K562 (cell line): ENCODE measurements around the gene LDLRAD3. TPM values are rescaled to one million over a fixed set of nuclear protein-coding genes. Genes with fewer than 3 reads are reported as not detected.

ENCODE experiments used
- ARHGAP35 ChIP-seq: fragments of 450-650 bp; IDR thresholded peaks from 2 replicates; pipeline ENCODE4 v1.6.1; 2018; ENCODE audit not compliant: partially characterized antibody
- ATF7 ChIP-seq: fragments of 450-650 bp; IDR thresholded peaks from 2 replicates; pipeline ENCODE4 v1.7.1; 2014; ENCODE audit warnings: mild to moderate bottlenecking, moderate library complexity
- COPS2 ChIP-seq: fragments of 450-650 bp; conservative IDR thresholded peaks from 2 replicates; pipeline ENCODE4 v1.6.1; 2016; ENCODE audit warnings: mild to moderate bottlenecking, moderate library complexity
- DMBX1 ChIP-seq: fragments of 250-450 bp; sonication (Bioruptor Pico); IDR thresholded peaks from 2 replicates; pipeline ENCODE4 v1.8.0; 2022; ENCODE audit warnings: inconsistent platforms, mild to moderate bottlenecking, moderate library complexity, borderline replicate concordance
- ELK3 ChIP-seq: fragments of 450-650 bp; formaldehyde crosslinking; IDR thresholded peaks from 2 replicates; pipeline ENCODE4 v1.4.0; 2020; ENCODE audit warnings: mild to moderate bottlenecking
- EP400 ChIP-seq: fragments of 450-650 bp; IDR thresholded peaks from 2 replicates; pipeline ENCODE4 v1.6.1; 2017; ENCODE audit warnings: antibody characterized with exemption, mild to moderate bottlenecking, moderate library complexity
- NRF1 ChIP-seq, 2 experiments: fragments of 450-650 bp; IDR thresholded peaks in 1 of 2; conservative IDR thresholded peaks in 1 of 2; 2 replicates each; pipeline ENCODE4 v1.6.1; 2014; ENCODE audit warnings: mild to moderate bottlenecking in 2 of 2
- PBX2 ChIP-seq, 2 experiments: IDR thresholded peaks in 1 of 2; conservative IDR thresholded peaks in 1 of 2; 2 replicates each; pipeline ENCODE4 v1.6.1; 2016; ENCODE audit warnings: low read depth in 2 of 2, mild to moderate bottlenecking in 1 of 2, missing compliant biosample characterization in 1 of 2, missing genetic modification characterization in 1 of 2, moderate library complexity in 1 of 2
- TCF3 ChIP-seq: sonication (generic); formaldehyde crosslinking; IDR thresholded peaks from 2 replicates; pipeline ENCODE4 v1.4.0; 2020; ENCODE audit warnings: mild to moderate bottlenecking, missing genetic modification reagents
- TEAD2 ChIP-seq: fragments of 450-650 bp; IDR thresholded peaks from 2 replicates; pipeline ENCODE4 v1.6.1; 2016; ENCODE audit warnings: missing genetic modification characterization, control low read depth, missing compliant biosample characterization
- TFAM ChIP-seq: fragments of 250-450 bp; sonication (Bioruptor Pico); conservative IDR thresholded peaks from 2 replicates; pipeline ENCODE4 v1.5.0; 2021; ENCODE audit warnings: mild to moderate bottlenecking, moderate library complexity
- TGIF2 ChIP-seq: sonication (generic); formaldehyde crosslinking; IDR thresholded peaks from 2 replicates; pipeline ENCODE4 v1.8.1; 2022; ENCODE audit warnings: mild to moderate bottlenecking, missing genetic modification reagents, moderate library complexity
- TRIM24 ChIP-seq, 2 experiments: fragments of 450-650 bp; IDR thresholded peaks; 2 replicates each; pipeline ENCODE4 v1.6.1; 2016
- ZFX ChIP-seq: sonication (generic); formaldehyde crosslinking; IDR thresholded peaks from 2 replicates; pipeline ENCODE4 v1.8.0; 2022; ENCODE audit warnings: mild to moderate bottlenecking, missing genetic modification reagents, moderate library complexity
- ZNF589 ChIP-seq: fragments of 200-800 bp; sonication (Bioruptor generic); IDR thresholded peaks from 2 replicates; pipeline ENCODE4 v1.6.1; 2016; ENCODE audit warnings: low read depth, missing genetic modification characterization, missing compliant biosample characterization
- polyA plus RNA-seq, 8 experiments: library from polyadenylated mRNA; depleted of rRNA in 4 of 8; stranded (reverse) in 5 of 8; unstranded in 3 of 8; fragments of >200 nt; fragmentation: Nextera tagmentation in 2 of 8; fragmentation: Illumina TruSeq in 1 of 8; extraction: Ambion mirVana in 2 of 8; extraction: Trizol in 1 of 8; gene quantifications; 2 replicates each; pipeline versions ENCODE4 v1.2.1 to v1.2.3, GENCODE V29; 2011 to 2014; ENCODE audit warnings: inconsistent platforms in 1 of 8, missing spikeins in 1 of 8
- total RNA-seq, 7 experiments: library from RNA; depleted of rRNA in 6 of 7; stranded (reverse); fragments of >200 nt in 6 of 7; fragmentation: Illumina TruSeq in 2 of 7; extraction: Trizol in 2 of 7; gene quantifications; 2 replicates each; pipeline versions ENCODE4 v1.2.1 to v1.2.3, GENCODE V29; 2011 to 2021; ENCODE audit warnings: low replicate concordance in 1 of 7
- TF ChIP-seq, protein P1 (sequence below): IDR thresholded peaks from 2 replicates; pipeline ENCODE4 v1.6.1; 2011; ENCODE audit not compliant: insufficient read length; ENCODE audit errors: extremely low read depth
- TF ChIP-seq, protein P2 (sequence below): fragments of 450-650 bp; IDR thresholded peaks from 2 replicates; pipeline ENCODE4 v1.7.0; 2016; ENCODE audit warnings: borderline replicate concordance

The LDLRAD3 gene
- total and polyA plus RNA-seq, 9 of the 15 experiments (the other 6 are each of a cell fraction or from before 2014, with no cell fraction given), result 0.73 to 7.2 (median 3.5) TPM

DNA sequence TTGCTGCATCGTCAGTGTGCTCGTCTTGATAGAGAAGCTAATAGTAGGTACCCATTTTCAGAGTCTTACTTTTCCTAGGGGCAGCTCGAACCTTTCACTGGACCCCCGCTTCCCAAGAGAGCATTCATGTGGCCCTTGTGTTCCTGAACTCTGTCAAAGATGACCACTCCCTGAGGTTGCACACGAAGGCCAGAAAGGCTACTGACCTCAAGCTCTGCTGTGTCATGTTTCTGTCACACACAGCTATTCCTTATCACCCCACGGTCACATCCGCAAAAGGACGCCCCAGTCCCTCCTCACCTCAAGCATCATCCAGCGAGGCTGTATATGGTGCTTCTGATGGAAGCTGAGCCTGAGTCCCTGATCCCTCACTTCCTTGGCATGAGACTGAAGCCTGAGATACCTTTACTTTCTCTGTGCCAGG lies 171.5 kb downstream of the LDLRAD3 start (continued):
- TF ChIP-seq, protein P1, sequence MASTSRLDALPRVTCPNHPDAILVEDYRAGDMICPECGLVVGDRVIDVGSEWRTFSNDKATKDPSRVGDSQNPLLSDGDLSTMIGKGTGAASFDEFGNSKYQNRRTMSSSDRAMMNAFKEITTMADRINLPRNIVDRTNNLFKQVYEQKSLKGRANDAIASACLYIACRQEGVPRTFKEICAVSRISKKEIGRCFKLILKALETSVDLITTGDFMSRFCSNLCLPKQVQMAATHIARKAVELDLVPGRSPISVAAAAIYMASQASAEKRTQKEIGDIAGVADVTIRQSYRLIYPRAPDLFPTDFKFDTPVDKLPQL, result no peak
- no peak for TF ChIP-seq COPS2
- TF ChIP-seq PBX2 (CRISPR knock-in tag; IDR thresholded peaks at IDR 0.05; ENCODE audit: low read depth), result no peak
- TF ChIP-seq PBX2 (tag; conservative IDR thresholded peaks at IDR 0.05; ENCODE audit: low read depth), result peak; percentile 65; the same call in 1 of the 2 replicates
- no peak for TF ChIP-seq ARHGAP35
- no peak for TF ChIP-seq ZNF589
- TF ChIP-seq ATF7, result peak; percentile 39; the same call in 1 of the 2 replicates
- TF ChIP-seq EP400, result 0 out of 2 replicates have a peak, but pooled peaks have one; percentile 34
- TF ChIP-seq, protein P2, sequence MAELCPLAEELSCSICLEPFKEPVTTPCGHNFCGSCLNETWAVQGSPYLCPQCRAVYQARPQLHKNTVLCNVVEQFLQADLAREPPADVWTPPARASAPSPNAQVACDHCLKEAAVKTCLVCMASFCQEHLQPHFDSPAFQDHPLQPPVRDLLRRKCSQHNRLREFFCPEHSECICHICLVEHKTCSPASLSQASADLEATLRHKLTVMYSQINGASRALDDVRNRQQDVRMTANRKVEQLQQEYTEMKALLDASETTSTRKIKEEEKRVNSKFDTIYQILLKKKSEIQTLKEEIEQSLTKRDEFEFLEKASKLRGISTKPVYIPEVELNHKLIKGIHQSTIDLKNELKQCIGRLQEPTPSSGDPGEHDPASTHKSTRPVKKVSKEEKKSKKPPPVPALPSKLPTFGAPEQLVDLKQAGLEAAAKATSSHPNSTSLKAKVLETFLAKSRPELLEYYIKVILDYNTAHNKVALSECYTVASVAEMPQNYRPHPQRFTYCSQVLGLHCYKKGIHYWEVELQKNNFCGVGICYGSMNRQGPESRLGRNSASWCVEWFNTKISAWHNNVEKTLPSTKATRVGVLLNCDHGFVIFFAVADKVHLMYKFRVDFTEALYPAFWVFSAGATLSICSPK, result no peak
- peak in 1 of 2 experiments; percentile 43; a peak in 1 of 4 replicates for TF ChIP-seq NRF1 (conservative IDR thresholded peaks at IDR 0.05 in 1 of 2, IDR thresholded peaks at IDR 0.05 in 1 of 2)
- TF ChIP-seq ZFX, result 0 out of 2 replicates have a peak, but pooled peaks have one; percentile 19
- TF ChIP-seq ELK3 (CRISPR knock-in tag), result no peak
- peak; percentile 57; the same call in 1 of the 2 replicates for TF ChIP-seq DMBX1 (CRISPR knock-in tag)
- TF ChIP-seq TFAM (CRISPR knock-in tag), result no peak
- TF ChIP-seq TEAD2 (tag), result peak; percentile 72
- TF ChIP-seq TGIF2 (CRISPR knock-in tag), result no peak
- peak; percentile 59 to 75 for TF ChIP-seq TRIM24 (IDR thresholded peaks at IDR 0.05)
- peak; percentile 55; the same call in 1 of the 2 replicates for TF ChIP-seq TCF3 (CRISPR knock-in tag)
